Activated T-helper 2 cell treated with anti-CD3 and anti-CD28 coated beads, Interferon-gamma antibody, Interleukin-2, Interleukin-4, amounts not matched to agents 10 μg/mL and 5 μg/mL and 100 μg/mL, durations not matched to agents 14 hours and 24 hours and 36 hours (primary cell): Measurements from ENCODE around the gene RILPL2. TPM values are rescaled to one million over a fixed set of nuclear protein-coding genes. Genes with fewer than 3 reads are reported as not detected.
"Not testable (repeated sequence)": the region's sequence is repeated elsewhere in the genome, so short reads cannot be mapped to it uniquely, and the experiment has no call there.

Experiments used
- DNase-seq: peaks from one replicate; pipeline ENCODE4 v3.0.0; 2021; ENCODE audit warnings: low spot score
- H3K27ac Mint-ChIP-seq: one replicate; pipeline ENCODE4 v1.8.0; 2021; ENCODE audit warnings: mixed read lengths
- H3K27me3 Mint-ChIP-seq: one replicate; pipeline ENCODE4 v1.8.0; 2021; ENCODE audit warnings: low read depth, mixed read lengths
- H3K36me3 Mint-ChIP-seq: one replicate; pipeline ENCODE4 v1.8.0; 2021; ENCODE audit warnings: low read depth, mixed read lengths
- H3K4me1 Mint-ChIP-seq: one replicate; pipeline ENCODE4 v1.8.0; 2021; ENCODE audit warnings: low read depth, mixed read lengths
- H3K4me3 Mint-ChIP-seq: one replicate; pipeline ENCODE4 v1.8.0; 2021; ENCODE audit warnings: low read depth, mild to moderate bottlenecking, moderate library complexity, mixed read lengths
- H3K9me3 Mint-ChIP-seq: one replicate; pipeline ENCODE4 v1.8.0; 2021; ENCODE audit warnings: mixed read lengths
- intact Hi-C: fragments of 100-400 bp; cut with micrococcal nuclease; formaldehyde crosslinking; loops from one replicate; pipeline ENCODE4 v1.15.1; 2023
- total RNA-seq: library from RNA; stranded (reverse); gene quantifications from 2 replicates; pipeline ENCODE4 v1.2.3, GENCODE V29; 2022

Gene RILPL2
- total RNA-seq, 1 donor from 2014 or later = 15.7 TPM

DNA sequence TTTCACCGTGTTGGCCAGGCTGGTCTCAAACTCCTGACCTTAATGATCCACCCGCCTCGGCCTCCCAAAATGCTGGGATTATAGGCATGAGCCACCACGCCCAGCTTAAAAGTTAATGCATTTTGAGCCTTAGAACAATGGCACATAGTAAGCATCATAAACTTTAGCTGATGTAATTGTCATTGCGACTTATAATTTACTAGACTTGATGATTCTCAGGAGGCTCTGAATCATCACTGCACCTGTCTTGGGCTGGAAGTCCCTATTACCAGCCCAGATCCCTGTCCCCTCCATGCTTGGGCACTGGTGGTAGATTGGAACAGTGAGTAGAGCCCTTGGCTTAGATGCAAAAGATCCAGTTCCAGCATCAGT is 26.5 kb downstream of the RILPL2 start:
- Mint-ChIP-seq H3K27ac (no peak overlapping the region), H3K36me3 (peaks cover 34% of the 10 kb centered on the region), H3K9me3 (no peaks in the 10 kb centered on the region), H3K27me3 (no peaks in the 10 kb centered on the region), H3K4me1 (no peaks in the 10 kb centered on the region), H3K4me3 (no peak overlapping the region)
- intact Hi-C loops = no loop called here
- DNase-seq = no peak

DNA sequence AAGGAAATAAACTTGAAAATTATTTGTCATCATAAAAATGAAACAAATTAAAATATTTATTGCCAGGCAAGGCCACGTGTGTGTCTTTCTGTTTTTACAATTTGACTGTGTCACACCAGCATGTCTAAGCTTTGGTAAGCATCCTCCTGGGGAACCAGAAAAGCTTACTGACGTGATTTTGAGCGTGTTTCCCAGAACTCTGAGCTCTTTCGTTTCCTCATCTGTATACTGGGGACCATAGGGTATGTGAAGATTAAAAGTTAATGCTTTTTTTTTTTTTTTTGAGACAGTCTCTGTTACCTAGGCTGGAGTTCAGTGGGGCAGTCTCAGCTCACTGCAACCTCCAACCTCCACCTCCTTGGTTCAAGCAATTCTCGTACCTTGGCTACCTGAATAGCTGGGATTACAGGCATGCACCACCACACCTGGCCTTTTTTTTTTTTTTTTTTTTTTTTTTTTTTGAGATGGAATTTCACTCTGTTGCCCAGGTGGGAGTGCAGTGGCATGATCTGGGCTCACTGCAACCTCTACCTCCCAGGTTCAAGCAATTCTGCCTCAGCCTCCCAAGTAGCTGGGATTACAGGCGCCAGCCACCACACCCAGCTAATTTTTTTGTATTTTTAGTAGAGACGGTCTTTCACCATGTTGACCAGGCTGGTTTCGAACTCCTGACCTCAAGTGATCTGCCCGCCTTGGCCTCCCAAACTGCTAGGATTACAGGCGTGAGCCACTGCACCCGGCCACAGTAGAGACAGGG is 27.0 kb downstream of the RILPL2 start:
- intact Hi-C loops, H3K9me3 Mint-ChIP-seq, H3K27me3 Mint-ChIP-seq, H3K27ac Mint-ChIP-seq, H3K4me1 Mint-ChIP-seq, DNase-seq, H3K4me3 Mint-ChIP-seq: not testable (repeated sequence)
- H3K36me3 Mint-ChIP-seq = peaks cover 37% of the 10 kb centered on the region

DNA sequence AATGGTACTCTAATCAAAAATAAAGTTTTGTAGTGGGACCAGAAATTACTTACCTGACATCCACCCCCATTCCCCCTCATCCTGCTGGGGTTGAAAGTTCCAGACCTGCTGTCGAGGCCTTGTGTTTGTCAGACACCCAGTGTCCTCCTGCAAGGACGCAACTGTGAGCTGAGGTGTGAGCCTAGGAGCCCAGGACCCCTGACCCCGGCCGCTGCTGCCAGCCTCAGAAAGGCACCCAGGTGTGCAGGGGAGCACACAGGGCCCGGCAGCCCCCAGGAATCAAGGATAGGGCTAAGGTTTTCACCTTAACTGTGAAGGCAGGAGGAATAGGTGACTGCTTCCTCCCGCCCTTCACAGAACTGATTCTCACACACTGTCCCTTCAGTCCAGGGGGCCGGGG is 27.9 kb downstream of the RILPL2 start:
- H3K27me3 Mint-ChIP-seq, intact Hi-C loops, DNase-seq, H3K4me1 Mint-ChIP-seq, H3K27ac Mint-ChIP-seq, H3K4me3 Mint-ChIP-seq, H3K9me3 Mint-ChIP-seq: not testable (repeated sequence)
- H3K36me3 Mint-ChIP-seq = peaks cover 45% of the 10 kb centered on the region

DNA sequence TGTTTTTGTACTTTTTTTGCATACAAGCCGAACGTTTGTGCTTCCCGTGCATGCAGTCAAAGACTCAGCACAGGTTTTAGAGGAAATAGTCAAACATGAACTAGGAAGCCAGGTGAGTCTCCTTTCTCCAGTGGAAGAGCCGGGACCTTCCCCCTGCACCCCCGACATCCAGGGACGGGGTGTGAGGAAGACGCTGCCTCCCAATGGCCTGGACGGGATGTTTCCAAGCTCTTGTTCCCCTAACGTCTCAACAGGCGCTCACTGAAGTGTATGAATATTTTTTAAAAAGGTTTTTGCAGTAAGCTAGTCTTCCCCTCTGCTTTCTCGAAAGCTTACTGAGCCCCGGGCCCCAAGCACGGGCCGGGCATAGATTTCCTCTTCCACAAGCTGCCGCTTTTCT is 28.6 kb downstream of the RILPL2 start:
- H3K4me3 Mint-ChIP-seq, intact Hi-C loops, H3K9me3 Mint-ChIP-seq, H3K27ac Mint-ChIP-seq, DNase-seq, H3K4me1 Mint-ChIP-seq, H3K27me3 Mint-ChIP-seq: not testable (repeated sequence)
- peaks cover 48% of the 10 kb centered on the region for H3K36me3 Mint-ChIP-seq

DNA sequence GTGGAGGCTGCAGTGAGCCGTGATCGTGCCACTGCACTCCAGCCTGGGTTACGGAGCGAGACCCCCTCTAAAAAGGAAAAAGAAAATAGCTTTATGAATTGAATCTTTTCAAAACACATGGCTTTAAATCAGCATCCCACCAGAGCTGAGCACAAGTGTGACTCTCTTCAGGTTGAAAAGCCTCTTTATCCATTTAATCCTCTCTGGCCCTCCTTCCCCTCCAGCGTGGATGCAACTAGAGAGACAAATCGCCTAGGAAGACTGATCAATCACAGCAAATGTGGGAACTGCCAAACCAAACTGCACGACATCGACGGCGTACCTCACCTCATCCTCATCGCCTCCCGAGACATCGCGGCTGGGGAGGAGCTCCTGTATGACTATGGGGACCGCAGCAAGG is 29.2 kb downstream of the RILPL2 start:
- DNase-seq, H3K4me1 Mint-ChIP-seq, H3K9me3 Mint-ChIP-seq, H3K4me3 Mint-ChIP-seq, intact Hi-C loops, H3K27ac Mint-ChIP-seq, H3K27me3 Mint-ChIP-seq: not testable (repeated sequence)
- H3K36me3 Mint-ChIP-seq = peaks cover 50% of the 10 kb centered on the region

- Mint-ChIP-seq H3K36me3 (peaks cover 49% of the 10 kb centered on the region), H3K27ac (no peak overlapping the region)
- no peak for DNase-seq
Observed at GRCh38 chr12:123404581-123404980, 31.9 kb downstream of the RILPL2 start.

GRCh38 chr12:123401753-123402683 is 34.5 kb downstream of the RILPL2 start:
- no peak overlapping the region for H3K4me3 Mint-ChIP-seq
- DNase-seq = no peak
- intact Hi-C loops = no loop called here
- H3K36me3 Mint-ChIP-seq = peaks cover 53% of the 10 kb centered on the region
- H3K4me1 Mint-ChIP-seq = peaks cover 4% of the 10 kb centered on the region
- H3K27me3 Mint-ChIP-seq = no peaks in the 10 kb centered on the region
- H3K9me3 Mint-ChIP-seq = no peaks in the 10 kb centered on the region
- no peak overlapping the region for H3K27ac Mint-ChIP-seq

More at GRCh38 chr12:123404581-123404980, 31.9 kb downstream of the RILPL2 start:
- Mint-ChIP-seq H3K27me3 (no peaks in the 10 kb centered on the region), H3K9me3 (no peaks in the 10 kb centered on the region), H3K4me1 (peaks cover 4% of the 10 kb centered on the region), H3K4me3 (no peak overlapping the region)
- intact Hi-C loops = no loop called here

- Mint-ChIP-seq H3K9me3 (no peaks in the 10 kb centered on the region), H3K27me3 (no peaks in the 10 kb centered on the region), H3K36me3 (peaks cover 66% of the 10 kb centered on the region), H3K4me1 (peaks cover 4% of the 10 kb centered on the region), H3K4me3 (no peak overlapping the region), H3K27ac (no peak overlapping the region)
- no peak for DNase-seq
- intact Hi-C loops = no loop called here
Observed at GRCh38 chr12:123399255-123399617, 37.2 kb downstream of the RILPL2 start.

- Mint-ChIP-seq H3K4me1 (peaks cover 4% of the 10 kb centered on the region), H3K9me3 (no peaks in the 10 kb centered on the region), H3K4me3 (no peak overlapping the region), H3K27ac (no peak overlapping the region), H3K36me3 (peaks cover 61% of the 10 kb centered on the region), H3K27me3 (no peaks in the 10 kb centered on the region)
- intact Hi-C loops = no loop called here
- DNase-seq = no peak
Observed at GRCh38 chr12:123398550-123399254, 37.8 kb downstream of the RILPL2 start.

GRCh38 chr12:123398177-123398549 is 38.3 kb downstream of the RILPL2 start:
- Mint-ChIP-seq H3K4me1 (no peaks in the 10 kb centered on the region), H3K27me3 (no peaks in the 10 kb centered on the region), H3K4me3 (no peak overlapping the region), H3K27ac (no peak overlapping the region), H3K36me3 (peaks cover 59% of the 10 kb centered on the region), H3K9me3 (no peaks in the 10 kb centered on the region)
- no peak for DNase-seq
- intact Hi-C loops = no loop called here

- H3K27me3 Mint-ChIP-seq = no peaks in the 10 kb centered on the region
- no peak overlapping the region for H3K4me3 Mint-ChIP-seq
- peaks cover 59% of the 10 kb centered on the region for H3K36me3 Mint-ChIP-seq
- no peak overlapping the region for H3K27ac Mint-ChIP-seq
- H3K4me1 Mint-ChIP-seq = no peaks in the 10 kb centered on the region
- no peaks in the 10 kb centered on the region for H3K9me3 Mint-ChIP-seq
- intact Hi-C loops = no loop called here
- DNase-seq = no peak
Observed at GRCh38 chr12:123397400-123397799, 39.1 kb downstream of the RILPL2 start.

GRCh38 chr12:123396954-123397353 is 39.5 kb downstream of the RILPL2 start:
- H3K9me3 Mint-ChIP-seq = no peaks in the 10 kb centered on the region
- H3K27me3 Mint-ChIP-seq = no peaks in the 10 kb centered on the region
- intact Hi-C loops = no loop called here
- no peak overlapping the region for H3K27ac Mint-ChIP-seq
- no peak overlapping the region for H3K4me3 Mint-ChIP-seq
- DNase-seq = no peak
- no peaks in the 10 kb centered on the region for H3K4me1 Mint-ChIP-seq
- peaks cover 61% of the 10 kb centered on the region for H3K36me3 Mint-ChIP-seq

GRCh38 chr12:123396543-123396942 is 39.9 kb downstream of the RILPL2 start:
- Mint-ChIP-seq H3K27me3 (no peaks in the 10 kb centered on the region), H3K27ac (no peak overlapping the region), H3K36me3 (peaks cover 65% of the 10 kb centered on the region), H3K9me3 (no peaks in the 10 kb centered on the region), H3K4me3 (no peak overlapping the region), H3K4me1 (no peaks in the 10 kb centered on the region)
- intact Hi-C loops = no loop called here
- no peak for DNase-seq
